PC-9 (cell line): Measurements from ENCODE around the gene AGAP9. TPM values are rescaled to one million over a fixed set of nuclear protein-coding genes. Genes with fewer than 3 reads are reported as not detected.

Experiments used
- BruUV-seq: library from RNA; stranded (reverse); fragments of 400-500 nt; replicated peaks from 2 replicates; lab custom pipeline; 2021; lab: Mats Ljungman, UMichigan
- CTCF ChIA-PET: fragments of 300-600 bp; sonication (Branson Sonifier 250); formaldehyde crosslinking; loops from one replicate; lab custom pipeline; 2022; ENCODE audit warnings: antibody characterized with exemption; lab: Charles Lee
- POLR2A ChIA-PET: fragments of 300-600 bp; sonication (Branson Sonifier 250); formaldehyde crosslinking; loops from one replicate; lab custom pipeline; 2022; ENCODE audit warnings: antibody characterized with exemption; ENCODE audit not compliant: unreplicated experiment; lab: Charles Lee
- DNase-seq, 2 experiments: peaks; one replicate each; pipeline versions ENCODE4 v3.0.0 to v3.0.0-alpha.2; 2015 to 2022; ENCODE audit warnings: mixed read lengths in 1 of 2
- H2AFZ ChIP-seq: fragments of 200-600 bp; sonication (generic); 2 replicates; pipeline ENCODE4 v1.8.1; 2017; ENCODE audit warnings: antibody characterized with exemption
- H3F3A ChIP-seq: fragments of 200-600 bp; sonication (generic); 2 replicates; pipeline ENCODE4 v1.8.1; 2017; ENCODE audit warnings: antibody characterized with exemption, mild to moderate bottlenecking, low read depth; ENCODE audit not compliant: insufficient read depth
- H3K27ac ChIP-seq: fragments of 200-600 bp; sonication (generic); 2 replicates; pipeline ENCODE4 v1.6.1; 2016; ENCODE audit warnings: mixed run types
- H3K27me3 ChIP-seq: fragments of 200-600 bp; sonication (generic); 2 replicates; pipeline ENCODE4 v1.6.1; 2016; ENCODE audit warnings: low read depth, mixed run types; ENCODE audit not compliant: insufficient read depth
- H3K36me3 ChIP-seq: fragments of 200-600 bp; sonication (generic); 2 replicates; pipeline ENCODE4 v1.6.1; 2016; ENCODE audit warnings: low read depth, mixed run types
- H3K4me1 ChIP-seq: fragments of 200-600 bp; sonication (generic); replicated peaks from 2 replicates; pipeline ENCODE4 v1.6.1; 2016; ENCODE audit warnings: mixed run types; ENCODE audit not compliant: insufficient read depth
- H3K4me2 ChIP-seq: fragments of 200-600 bp; sonication (generic); 2 replicates; pipeline ENCODE4 v1.6.1; 2017; ENCODE audit warnings: mixed run types
- H3K4me3 ChIP-seq: fragments of 200-600 bp; sonication (generic); 2 replicates; pipeline ENCODE4 v1.6.1; 2016; ENCODE audit warnings: mixed run types
- H3K79me2 ChIP-seq: fragments of 200-600 bp; sonication (generic); 2 replicates; pipeline ENCODE4 v1.6.1; 2017; ENCODE audit warnings: low read depth, mixed run types
- H3K9me2 ChIP-seq: fragments of 200-600 bp; sonication (generic); 2 replicates; pipeline ENCODE4 v1.8.1; 2017; ENCODE audit warnings: mild to moderate bottlenecking; ENCODE audit not compliant: insufficient read depth
- H3K9me3 ChIP-seq: fragments of 200-600 bp; sonication (generic); 2 replicates; pipeline ENCODE4 v1.8.1; 2016; ENCODE audit warnings: low read depth; ENCODE audit not compliant: insufficient read depth
- H4K20me1 ChIP-seq: fragments of 200-600 bp; sonication (generic); 2 replicates; pipeline ENCODE4 v1.8.1; 2017; ENCODE audit not compliant: insufficient read depth
- CTCF ChIP-seq: fragments of 200-600 bp; sonication (generic); conservative IDR thresholded peaks from 2 replicates; pipeline ENCODE4 v1.6.1; 2017; ENCODE audit warnings: mixed run types, antibody characterized with exemption, mild to moderate bottlenecking, moderate library complexity
- EZH2 ChIP-seq: fragments of 200-600 bp; sonication (generic); IDR thresholded peaks from 2 replicates; pipeline ENCODE4 v1.8.0; 2017; ENCODE audit warnings: antibody characterized with exemption, low read depth
- intact Hi-C: fragments of 100-400 bp; cut with micrococcal nuclease; formaldehyde crosslinking; loops from one replicate; pipeline ENCODE4 v1.10.0; 2022; ENCODE audit not compliant: unreplicated experiment
- total RNA-seq: library from RNA; stranded (reverse); gene quantifications from 2 replicates; pipeline ENCODE4 v1.2.3, GENCODE V29; 2021

Gene AGAP9
- total RNA-seq, 1 experiment from 2014 or later, result 14.1 TPM

GRCh38 chr10:47454780-47455058 is 68.7 kb downstream of the AGAP9 start:
- no peak for DNase-seq
- no peaks in the 10 kb centered on the region for H3K9me2 ChIP-seq
- no peaks in the 10 kb centered on the region for H3K9me3 ChIP-seq
- H3K27ac ChIP-seq, result no peak overlapping the region
- CTCF ChIA-PET, result no interaction called here
- no peaks in the 10 kb centered on the region for H3K36me3 ChIP-seq
- no TSS peak for BruUV-seq
- H3K4me1 ChIP-seq, result peaks cover 14% of the 10 kb centered on the region
- no peak overlapping the region for H3K4me3 ChIP-seq
- no peaks in the 10 kb centered on the region for H4K20me1 ChIP-seq
- no peaks in the 10 kb centered on the region for H3K27me3 ChIP-seq
- no peak overlapping the region for H2AFZ ChIP-seq
- intact Hi-C loops, result no loop called here
- TF ChIP-seq CTCF (no peak), EZH2 (no peak)
- no peaks in the 10 kb centered on the region for H3K79me2 ChIP-seq
- POLR2A ChIA-PET, result no interaction called here
- no peak overlapping the region for H3K4me2 ChIP-seq
- H3F3A ChIP-seq, result peaks cover 1% of the 10 kb centered on the region; the same call in 1 of the 2 replicates

- no peaks in the 10 kb centered on the region for H3K36me3 ChIP-seq
- TF ChIP-seq EZH2 (no peak), CTCF (no peak)
- no peaks in the 10 kb centered on the region for H3K27me3 ChIP-seq
- no peaks in the 10 kb centered on the region for H3K9me3 ChIP-seq
- no peak overlapping the region for H3K4me3 ChIP-seq
- no peak overlapping the region for H3K27ac ChIP-seq
- no peak overlapping the region for H2AFZ ChIP-seq
- H3K4me1 ChIP-seq, result peaks cover 14% of the 10 kb centered on the region
- no peaks in the 10 kb centered on the region for H4K20me1 ChIP-seq
- no peaks in the 10 kb centered on the region for H3K79me2 ChIP-seq
- intact Hi-C loops, result no loop called here
- H3K4me2 ChIP-seq, result no peak overlapping the region
- POLR2A ChIA-PET, result no interaction called here
- no peak for DNase-seq
- H3K9me2 ChIP-seq, result no peaks in the 10 kb centered on the region
- CTCF ChIA-PET, result no interaction called here
- H3F3A ChIP-seq, result peaks cover 5% of the 10 kb centered on the region; the same call in 1 of the 2 replicates
- BruUV-seq, result no TSS peak
Observed at GRCh38 chr10:47454008-47454779, 69.2 kb downstream of the AGAP9 start.

- BruUV-seq, result no TSS peak
- intact Hi-C loops, result no loop called here
- H3K27ac ChIP-seq, result no peak overlapping the region
- POLR2A ChIA-PET, result no interaction called here
- no peak overlapping the region for H3K4me2 ChIP-seq
- H2AFZ ChIP-seq, result no peak overlapping the region
- CTCF ChIA-PET, result no interaction called here
- H3K9me2 ChIP-seq, result no peaks in the 10 kb centered on the region
- H4K20me1 ChIP-seq, result no peaks in the 10 kb centered on the region
- no peaks in the 10 kb centered on the region for H3K36me3 ChIP-seq
- no peaks in the 10 kb centered on the region for H3K27me3 ChIP-seq
- peaks cover 8% of the 10 kb centered on the region; the same call in 1 of the 2 replicates for H3F3A ChIP-seq
- H3K79me2 ChIP-seq, result no peaks in the 10 kb centered on the region
- no peak for DNase-seq
- no peak for TF ChIP-seq EZH2
- TF ChIP-seq CTCF, result no peak
- no peaks in the 10 kb centered on the region for H3K9me3 ChIP-seq
- peaks cover 6% of the 10 kb centered on the region for H3K4me1 ChIP-seq
- no peak overlapping the region for H3K4me3 ChIP-seq
Observed at GRCh38 chr10:47453141-47454007, 70.1 kb downstream of the AGAP9 start.
